Embryonic facial prominence (tissue), 1 donor: ENCODE data around the gene POC5.
A peak's percentile ranks its signal among the peaks of the same experiment; 100 is the strongest.
"Not testable (repeated sequence)": the region's sequence is repeated elsewhere in the genome, so short reads cannot be mapped to it uniquely, and the experiment has no call there.

Experiments used
- DNase-seq: peaks from one replicate; pipeline ENCODE4 v3.0.0-alpha.2; 2016; ENCODE audit errors: extremely low spot score

Gene POC5

GRCh38 chr5:75717082-75717922 is at the start of gene POC5:
POC5 (minus strand) TSS chr5:75717437; CDS start chr5:75712937, 4,500 bp downstream.
- peak; percentile 89 for DNase-seq

DNA sequence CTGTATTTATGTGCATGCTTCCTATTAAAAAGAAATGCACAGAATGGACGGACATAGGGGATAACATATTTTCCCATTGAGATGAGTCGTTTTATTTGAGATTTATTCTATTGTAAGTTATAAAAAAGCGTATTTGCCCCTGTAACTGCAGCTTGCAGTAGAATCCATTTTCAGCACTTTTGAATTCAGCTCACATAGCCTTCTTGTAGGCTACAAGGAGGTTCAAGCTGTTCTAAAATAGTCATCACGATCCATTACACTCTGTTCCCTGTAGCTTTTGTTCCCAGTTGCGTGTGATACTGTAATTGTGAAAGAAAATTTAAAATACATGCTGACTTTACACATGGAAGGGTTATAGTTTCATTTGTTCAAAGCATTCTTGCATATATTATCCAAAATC is 40.9 kb upstream of the POC5 start:
- DNase-seq, result no peak

GRCh38 chr5:75756981-75757380 is 39.7 kb upstream of the POC5 start:
- no peak for DNase-seq

- DNase-seq, result no peak
Observed at GRCh38 chr5:75756211-75756610, 39.0 kb upstream of the POC5 start.

DNA sequence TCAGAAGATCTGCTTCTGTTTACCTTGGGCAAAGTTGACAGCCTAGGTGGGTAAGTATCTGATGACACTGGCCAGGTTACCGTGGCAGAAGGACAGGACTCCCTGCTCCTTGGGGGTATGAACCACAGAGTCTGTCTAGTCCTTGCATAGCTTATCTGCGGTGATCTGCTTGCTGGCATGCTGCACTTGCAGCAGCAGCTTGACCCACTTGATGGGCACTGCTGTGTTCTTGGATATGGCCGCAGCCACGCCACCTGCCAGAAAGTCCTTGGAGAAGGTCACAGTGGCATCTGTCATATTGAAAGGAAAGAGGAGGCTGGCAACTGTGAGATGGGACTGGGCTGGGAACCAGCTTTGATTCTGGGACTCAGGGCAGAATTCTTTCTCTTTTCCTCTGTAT is 35.9 kb upstream of the POC5 start:
- no peak for DNase-seq

DNA sequence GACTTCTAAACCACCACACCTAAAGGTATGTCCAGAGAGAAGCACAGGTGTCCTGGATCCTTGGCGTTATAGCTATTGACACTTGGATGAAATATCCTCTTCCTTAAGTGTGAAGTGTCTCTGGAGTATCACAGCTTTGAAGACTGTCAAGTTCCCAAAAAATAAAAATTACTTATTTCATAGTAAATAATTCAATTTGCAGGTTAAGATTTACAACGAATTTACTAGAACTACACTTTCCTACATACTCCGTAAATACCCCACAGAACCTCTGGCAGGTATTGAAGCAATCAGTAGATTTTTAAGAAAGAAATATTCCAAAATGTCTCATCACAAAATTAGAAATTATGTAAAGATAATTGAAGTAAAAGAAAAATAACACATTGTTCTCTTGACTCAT is 27.1 kb upstream of the POC5 start:
- DNase-seq, result no peak

DNA sequence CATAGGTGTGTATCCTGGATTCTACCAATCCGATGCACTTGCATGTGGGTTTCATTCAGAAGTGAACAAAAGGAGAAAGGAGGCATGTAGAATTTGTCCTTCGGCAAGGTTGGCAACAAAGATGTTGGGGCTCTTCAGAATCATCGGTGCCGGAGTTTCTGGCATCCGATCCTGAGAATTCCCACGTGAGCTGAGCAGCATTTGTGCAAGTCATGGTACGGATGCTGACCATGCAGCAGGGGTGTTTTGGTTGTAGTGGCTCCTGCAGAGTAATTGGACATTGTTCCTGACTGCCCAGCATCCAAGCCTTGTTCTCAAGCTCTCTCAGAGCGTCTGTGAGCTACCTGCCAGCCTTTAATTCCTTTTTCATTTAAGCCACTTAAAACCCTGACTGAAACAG is 19.0 kb upstream of the POC5 start:
- no peak for DNase-seq

- DNase-seq, result no peak
Observed at GRCh38 chr5:75734913-75735789, 17.9 kb upstream of the POC5 start.

- DNase-seq, result no peak
Observed at GRCh38 chr5:75733767-75734166, 16.5 kb upstream of the POC5 start.

- DNase-seq, result not testable (repeated sequence)
Observed at GRCh38 chr5:75731515-75731914, 14.3 kb upstream of the POC5 start.

- DNase-seq, result no peak
Observed at GRCh38 chr5:75729321-75729720, 12.1 kb upstream of the POC5 start.

- DNase-seq, result no peak
Observed at GRCh38 chr5:75727931-75728330, 10.7 kb upstream of the POC5 start.

- not testable (repeated sequence) for DNase-seq
Observed at GRCh38 chr5:75726224-75726623, 9.0 kb upstream of the POC5 start.

- DNase-seq, result no peak
Observed at GRCh38 chr5:75723378-75723777, 6.1 kb upstream of the POC5 start.

GRCh38 chr5:75721573-75721972 is 4.3 kb upstream of the POC5 start:
- DNase-seq, result no peak

- no peak for DNase-seq
Observed at GRCh38 chr5:75720882-75721281, 3.6 kb upstream of the POC5 start.

- no peak for DNase-seq
Observed at GRCh38 chr5:75716715-75717081, 539 bp downstream of the POC5 start.

DNA sequence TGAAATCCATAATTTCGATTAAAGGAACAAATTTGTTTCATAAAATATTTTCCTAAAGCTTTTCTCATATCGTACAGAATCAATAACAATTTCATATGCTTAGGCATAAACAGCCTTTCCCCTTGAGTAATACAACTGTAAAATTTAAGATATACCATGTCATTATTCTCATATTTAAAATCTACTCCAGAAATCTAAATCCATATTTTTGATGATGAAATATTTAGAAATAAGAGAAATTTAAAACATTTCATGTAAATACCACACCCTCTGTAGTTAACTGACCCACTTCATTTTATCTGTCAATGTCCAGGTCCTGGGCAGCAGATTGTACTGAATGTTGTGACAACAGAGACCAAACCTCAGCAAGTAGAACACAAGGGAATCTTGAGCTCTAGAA is 5.1 kb downstream of the POC5 start:
- DNase-seq, result no peak

DNA sequence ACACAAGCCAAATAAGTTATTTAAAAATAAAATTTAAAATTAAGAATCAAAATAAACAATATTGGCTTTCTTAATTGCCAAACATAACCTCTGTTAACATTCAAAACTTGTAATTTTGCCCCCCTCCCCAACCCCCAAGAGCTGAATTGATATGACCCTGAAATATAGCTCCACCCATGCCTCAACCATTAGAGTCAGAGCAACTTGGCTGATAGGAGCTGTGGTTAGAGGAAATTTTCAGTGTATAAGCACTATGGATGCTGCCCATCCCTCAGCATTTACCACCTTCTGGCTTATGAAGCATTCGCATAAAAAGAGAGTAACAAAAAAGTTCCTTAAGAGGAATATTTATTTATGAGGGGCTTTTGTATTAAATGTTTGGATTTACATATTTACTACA is 6.1 kb downstream of the POC5 start:
- no peak for DNase-seq

GRCh38 chr5:75710637-75711036 is 6.6 kb downstream of the POC5 start:
- no peak for DNase-seq

GRCh38 chr5:75707911-75708509 is 9.2 kb downstream of the POC5 start:
- DNase-seq, result no peak

DNA sequence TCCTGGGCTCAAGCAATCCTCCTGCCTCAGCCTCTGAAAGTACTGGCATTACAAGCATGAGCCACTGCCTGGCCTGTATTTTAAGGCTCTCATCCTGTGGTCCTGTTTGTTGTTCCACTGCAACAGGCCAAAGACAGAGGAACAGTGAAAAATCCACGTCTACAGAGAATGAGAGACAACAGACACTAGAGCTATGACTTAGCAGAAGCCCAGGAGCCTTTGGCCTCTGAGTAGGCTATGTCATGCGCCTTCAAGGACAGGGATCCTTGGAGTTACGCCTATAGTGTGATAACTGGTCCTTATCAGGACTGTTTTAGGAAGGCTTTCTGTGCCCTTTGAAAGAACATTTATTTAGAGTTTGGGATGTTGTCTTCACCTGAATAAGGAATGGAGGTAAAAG is 10.5 kb downstream of the POC5 start:
- no peak for DNase-seq

- no peak for DNase-seq
Observed at GRCh38 chr5:75706016-75706415, 11.2 kb downstream of the POC5 start.
